GM21360 (cell line): ENCODE data around the gene ZBTB21.

ENCODE experiments used
- ATAC-seq: cut with Tn5 transposase; IDR thresholded peaks from one replicate; pipeline ENCODE4 v1.9.1; 2021; ENCODE audit warnings: mild to moderate bottlenecking, moderate library complexity; ENCODE audit not compliant: unreplicated experiment

Gene ZBTB21

GRCh38 chr21:42040411-42041180, 30.4 kb upstream of the ZBTB21 start:
- ATAC-seq = no peak

GRCh38 chr21:42039911-42040351, 29.8 kb upstream of the ZBTB21 start:
- no peak for ATAC-seq

- ATAC-seq = no peak
Observed at GRCh38 chr21:42039470-42039901, 29.3 kb upstream of the ZBTB21 start.

GRCh38 chr21:42038826-42039425, 28.8 kb upstream of the ZBTB21 start:
- ATAC-seq = no peak

- ATAC-seq = no peak
Observed at GRCh38 chr21:42038393-42038792, 28.2 kb upstream of the ZBTB21 start.

- ATAC-seq = no peak
Observed at GRCh38 chr21:42037943-42038342, 27.8 kb upstream of the ZBTB21 start.

GRCh38 chr21:42037516-42037915, 27.4 kb upstream of the ZBTB21 start:
- no peak for ATAC-seq

GRCh38 chr21:42036313-42036712, 26.2 kb upstream of the ZBTB21 start:
- ATAC-seq = no peak

- no peak for ATAC-seq
Observed at GRCh38 chr21:42032968-42033367, 22.8 kb upstream of the ZBTB21 start.

GRCh38 chr21:42032266-42032665, 22.1 kb upstream of the ZBTB21 start:
- no peak for ATAC-seq

GRCh38 chr21:42031816-42032215, 21.7 kb upstream of the ZBTB21 start:
- no peak for ATAC-seq

- no peak for ATAC-seq
Observed at GRCh38 chr21:42031241-42031640, 21.1 kb upstream of the ZBTB21 start.

GRCh38 chr21:42030311-42030710, 20.2 kb upstream of the ZBTB21 start:
- no peak for ATAC-seq

GRCh38 chr21:42028766-42029425, 18.7 kb upstream of the ZBTB21 start:
- no peak for ATAC-seq

GRCh38 chr21:42027822-42028765, 17.9 kb upstream of the ZBTB21 start:
- ATAC-seq = no peak

GRCh38 chr21:42027085-42027821, 17.1 kb upstream of the ZBTB21 start:
- no peak for ATAC-seq

GRCh38 chr21:42026082-42026435, 15.9 kb upstream of the ZBTB21 start:
- ATAC-seq = no peak

GRCh38 chr21:42025376-42026081, 15.4 kb upstream of the ZBTB21 start:
- no peak for ATAC-seq

- no peak for ATAC-seq
Observed at GRCh38 chr21:42022906-42023305, 12.7 kb upstream of the ZBTB21 start.

GRCh38 chr21:42022091-42022430, 11.9 kb upstream of the ZBTB21 start:
- no peak for ATAC-seq
